ENCODE measurements around the gene RBPJL. TPM values are rescaled to one million over a fixed set of nuclear protein-coding genes. Genes with fewer than 3 reads are reported as not detected.

RBPJL gene
- total and polyA plus RNA-seq, 2 of the 8 experiments (the other 6 are each of a cell fraction or from before 2014, with no cell fraction given): 0.67 to 1.3 TPM

DNA sequence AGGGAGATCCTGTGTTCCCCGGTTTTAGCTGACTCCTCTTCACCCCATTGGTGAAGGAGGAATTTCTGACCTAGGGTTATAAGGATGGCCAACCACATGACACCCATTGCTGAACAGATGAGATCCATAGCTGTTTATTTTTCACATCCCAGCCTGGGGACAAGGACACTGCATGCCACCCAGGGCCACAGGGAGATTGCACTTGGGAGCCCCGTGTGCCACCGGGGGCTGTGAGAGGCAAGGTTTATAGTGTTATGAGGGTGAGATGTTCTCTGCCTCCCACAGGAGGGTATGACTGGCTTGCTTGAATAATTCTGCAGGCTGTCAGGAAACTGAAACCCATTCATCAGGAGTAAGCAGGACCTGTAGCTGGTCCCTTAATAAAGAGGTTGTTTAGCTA, 37.6 kb upstream of the RBPJL start:
- CTCF ChIA-PET (ENCODE audit: partially characterized antibody): interaction anchor here (0.8 to 2.1 kb wide), 5 partner anchors 22 to 130 kb away, joined by 3 to 6 read pairs (median 5); no protein-coding TSS in a partner anchor

More for the DNA sequence above, 37.6 kb upstream of the RBPJL start:
- H2BK120ac ChIP-seq (replicated peaks; ENCODE audit: low read depth, low read length): no peak overlapping the region
- no peak overlapping the region for H3K56ac ChIP-seq (replicated peaks; ENCODE audit: insufficient read length, low read depth, low read length)
- no peak overlapping the region for H4K8ac ChIP-seq (ENCODE audit: extremely low read depth, insufficient read depth, low read length)
- H4K5ac ChIP-seq (ENCODE audit: insufficient read length, low read depth, low read length): no peak overlapping the region
- no peak overlapping the region for H2AFZ ChIP-seq (ENCODE audit: low read length)
- H3K36me3 ChIP-seq (ENCODE audit: control insufficient read depth in 2 of 4, insufficient read depth in 4 of 4, low read length in 3 of 4): no peaks in the 10 kb centered on the region
- no peaks in the 10 kb centered on the region for H3K9me3 ChIP-seq (ENCODE audit: insufficient read depth in 2 of 2, low read depth in 1 of 2, low read length in 1 of 2)
- H4K91ac ChIP-seq (replicated peaks; ENCODE audit: insufficient read length, low read length): no peak overlapping the region
- no peak overlapping the region for H3K23ac ChIP-seq (ENCODE audit: insufficient read length)
- peaks cover 0 to 2% (median 0%) of the 10 kb centered on the region in 4 experiments; a peak in 2 of 7 replicates for H3K4me1 ChIP-seq (replicated peaks in 1 of 4; ENCODE audit: control insufficient read depth in 3 of 4, insufficient read depth in 4 of 4, low read length in 3 of 4)
- H3K23me2 ChIP-seq (ENCODE audit: low read depth, low read length): no peaks in the 10 kb centered on the region
- H2BK15ac ChIP-seq (ENCODE audit: low read length): no peak overlapping the region
- no peak overlapping the region for H3K4ac ChIP-seq (replicated peaks; ENCODE audit: insufficient read length, low read depth, low read length)
- no peak overlapping the region for H3K4me3 ChIP-seq (ENCODE audit: extremely low read depth in 1 of 4, insufficient read depth in 2 of 4, low read depth in 3 of 4, low read length in 4 of 4)
- H4K20me1 ChIP-seq (replicated peaks in 1 of 2; ENCODE audit: control insufficient read depth in 1 of 2, insufficient read depth in 2 of 2, low read length in 2 of 2): no peaks in the 10 kb centered on the region
- TF ChIP-seq SP2 (IDR thresholded peaks at IDR 0.05; ENCODE audit: low read length): no peak
- TF ChIP-seq TBP (IDR thresholded peaks at IDR 0.05; ENCODE audit: low read depth, low read length): no peak
- no peak for TF ChIP-seq POLR2AphosphoS5 (IDR thresholded peaks at IDR 0.05; ENCODE audit: low read depth, low read length)
- no peak for TF ChIP-seq SIN3A (conservative IDR thresholded peaks at IDR 0.05 in 1 of 2, IDR thresholded peaks at IDR 0.05 in 1 of 2; ENCODE audit: low read depth in 1 of 2, low read length in 2 of 2)
- TF ChIP-seq NANOG (IDR thresholded peaks at IDR 0.05; ENCODE audit: insufficient read depth, low read depth, low read length, poor library complexity, severe bottlenecking): no peak
- TF ChIP-seq, protein P1, sequence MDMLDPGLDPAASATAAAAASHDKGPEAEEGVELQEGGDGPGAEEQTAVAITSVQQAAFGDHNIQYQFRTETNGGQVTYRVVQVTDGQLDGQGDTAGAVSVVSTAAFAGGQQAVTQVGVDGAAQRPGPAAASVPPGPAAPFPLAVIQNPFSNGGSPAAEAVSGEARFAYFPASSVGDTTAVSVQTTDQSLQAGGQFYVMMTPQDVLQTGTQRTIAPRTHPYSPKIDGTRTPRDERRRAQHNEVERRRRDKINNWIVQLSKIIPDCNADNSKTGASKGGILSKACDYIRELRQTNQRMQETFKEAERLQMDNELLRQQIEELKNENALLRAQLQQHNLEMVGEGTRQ (IDR thresholded peaks at IDR 0.05; ENCODE audit: low read length): no peak
- TF ChIP-seq MAFK (IDR thresholded peaks at IDR 0.05; ENCODE audit: low read depth, low read length): no peak
- TF ChIP-seq, protein P2, sequence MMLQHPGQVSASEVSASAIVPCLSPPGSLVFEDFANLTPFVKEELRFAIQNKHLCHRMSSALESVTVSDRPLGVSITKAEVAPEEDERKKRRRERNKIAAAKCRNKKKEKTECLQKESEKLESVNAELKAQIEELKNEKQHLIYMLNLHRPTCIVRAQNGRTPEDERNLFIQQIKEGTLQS (IDR thresholded peaks at IDR 0.05; ENCODE audit: insufficient read depth, low read depth, low read length): no peak
- no peak for TF ChIP-seq CBX5 (IDR thresholded peaks at IDR 0.05; ENCODE audit: low read depth, low read length)
- no peak overlapping the region for H2AK5ac ChIP-seq (ENCODE audit: low read depth, low read length)
- DNase-seq (ENCODE audit: low read depth in 1 of 2, low spot score in 2 of 2): no peak
- no peaks in the 10 kb centered on the region for H3K79me1 ChIP-seq (ENCODE audit: low read depth, low read length)
- no peak overlapping the region for H2BK5ac ChIP-seq (ENCODE audit: low read depth, low read length)
- no peak overlapping the region for H3K18ac ChIP-seq (ENCODE audit: extremely low read depth, low read length)
- no peaks in the 10 kb centered on the region for H3K79me2 ChIP-seq (ENCODE audit: control insufficient read depth in 1 of 2, insufficient read depth in 2 of 2, low read length in 2 of 2)
- no peak overlapping the region for H3K14ac ChIP-seq (ENCODE audit: insufficient read length)
- H3K9ac ChIP-seq (replicated peaks in 1 of 4; ENCODE audit: extremely low read depth in 1 of 4, low read depth in 3 of 4, low read length in 3 of 4): no peak overlapping the region
- POLR2A ChIA-PET (ENCODE audit: partially characterized antibody): interaction anchor here (1.6 kb wide), 1 partner anchor 14 kb away, joined by 3 read pairs; no protein-coding TSS in a partner anchor
- no peak overlapping the region for H2BK20ac ChIP-seq (ENCODE audit: low read length)
- no peaks in the 10 kb centered on the region for H3K27me3 ChIP-seq (replicated peaks in 1 of 4; ENCODE audit: control insufficient read depth in 3 of 4, extremely low read depth in 1 of 4, insufficient read depth in 3 of 4, low read length in 3 of 4)
- no peak overlapping the region for H3K27ac ChIP-seq (ENCODE audit: low read depth, low read length)
- FAIRE-seq: no peak
- WGBS, 2 experiments (ENCODE audit: extremely low coverage in 1 of 2, insufficient coverage in 1 of 2, insufficient read length in 1 of 2, insufficient replicate concordance in 2 of 2, low coverage in 1 of 2, low lambda C conversion rate in 2 of 2, missing lambda C conversion rate in 1 of 2): 80% methylated on average over 3 of the region's 3 CpGs; no CpG with 5 or more reads in 1 of the 2 experiments
- no peak overlapping the region for H2BK12ac ChIP-seq (ENCODE audit: low read depth, low read length)
- no peak overlapping the region for H3K4me2 ChIP-seq (ENCODE audit: insufficient read depth in 1 of 2, low read depth in 2 of 2, low read length in 2 of 2)
